Erythroblast (primary cell): ENCODE measurements around the gene CT45A9.

Source experiments
- GATA1 ChIP-seq: IDR thresholded peaks from 2 replicates; pipeline ENCODE4 v1.6.1; 2011; ENCODE audit warnings: low read depth, mild to moderate bottlenecking, control low read depth, low read length, moderate library complexity
- POLR2A ChIP-seq: IDR thresholded peaks from 2 replicates; pipeline ENCODE4 v1.6.1; 2011; ENCODE audit warnings: mild to moderate bottlenecking, low read length

DNA sequence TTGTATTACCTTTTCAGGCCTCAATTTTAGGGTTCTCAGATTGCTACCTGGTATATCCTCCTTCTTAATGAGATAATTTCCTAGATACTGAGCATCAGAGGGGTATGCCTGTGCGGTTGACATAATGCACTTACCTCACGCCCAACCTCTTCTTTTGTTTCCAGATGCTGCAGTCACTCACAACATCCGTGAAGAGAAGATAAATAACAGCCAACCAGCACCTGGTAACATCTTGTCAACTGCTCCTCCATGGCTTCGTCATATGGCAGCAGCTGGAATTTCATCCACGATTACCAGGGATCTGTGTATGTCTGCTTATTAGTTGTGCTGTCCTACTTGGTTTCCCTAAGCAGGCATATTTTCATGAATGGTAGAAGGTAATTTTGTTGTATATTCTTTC lies 38.6 kb upstream of the CT45A9 start:
- TF ChIP-seq POLR2A, result no peak
- TF ChIP-seq GATA1, result no peak
